GM12872 (cell line): Measurements from ENCODE around the gene MTNR1B.

Experiments used
- CTCF ChIP-seq: IDR thresholded peaks from 3 replicates; pipeline ENCODE4 v1.5.1; 2011; ENCODE audit warnings: low read depth, mild to moderate bottlenecking, low read length, moderate library complexity; ENCODE audit not compliant: insufficient read depth

The MTNR1B gene

GRCh38 chr11:92977401-92977800, 8.0 kb downstream of the MTNR1B start:
- TF ChIP-seq CTCF: no peak

GRCh38 chr11:92978271-92979111, 9.0 kb downstream of the MTNR1B start:
- no peak for TF ChIP-seq CTCF

- no peak for TF ChIP-seq CTCF
Measured at GRCh38 chr11:92979176-92979575, 9.7 kb downstream of the MTNR1B start.

GRCh38 chr11:92980312-92980711, 10.9 kb downstream of the MTNR1B start:
- no peak for TF ChIP-seq CTCF

- TF ChIP-seq CTCF: no peak
Measured at GRCh38 chr11:92981508-92982043, 12.1 kb downstream of the MTNR1B start.

GRCh38 chr11:92986585-92986984, 17.1 kb downstream of the MTNR1B start:
- no peak for TF ChIP-seq CTCF

- no peak for TF ChIP-seq CTCF
Measured at GRCh38 chr11:92993004-92993403, 23.6 kb downstream of the MTNR1B start.
